ENCODE data around the gene ARHGEF40. TPM values are rescaled to one million over a fixed set of nuclear protein-coding genes. Genes with fewer than 3 reads are reported as not detected.

The ARHGEF40 gene
- total RNA-seq, 1 experiment from 2014 or later: 24.8 TPM

- DNase-seq (ENCODE audit: low read depth): no peak
Observed at GRCh38 chr14:21096978-21097635, 27.0 kb downstream of the ARHGEF40 start.

- DNase-seq (ENCODE audit: low read depth): no peak
Observed at GRCh38 chr14:21097636-21098075, 27.6 kb downstream of the ARHGEF40 start.

- DNase-seq (ENCODE audit: low read depth): peak; percentile 53
Observed at GRCh38 chr14:21098076-21098891, 28.2 kb downstream of the ARHGEF40 start, which contains the start of gene ZNF219. Gene ZNF219, minus strand, starts transcription at chr14:21098655. Its CDS starts 5,064 bp downstream, at chr14:21093591.

- no peak for DNase-seq (ENCODE audit: low read depth)
Observed at GRCh38 chr14:21098892-21099595, 28.9 kb downstream of the ARHGEF40 start.

GRCh38 chr14:21099596-21099985 lies 29.5 kb downstream of the ARHGEF40 start:
- DNase-seq (ENCODE audit: low read depth): no peak

GRCh38 chr14:21100931-21101330 lies 30.8 kb downstream of the ARHGEF40 start, which contains the start of gene TMEM253:
Gene TMEM253, plus strand, starts transcription at chr14:21101066. Its CDS starts 278 bp downstream, at chr14:21101344.
- no peak for DNase-seq (ENCODE audit: low read depth)

- DNase-seq (ENCODE audit: low read depth): peak; percentile 34
Observed at GRCh38 chr14:21101802-21102413, 31.8 kb downstream of the ARHGEF40 start.

GRCh38 chr14:21102521-21103410 lies 32.7 kb downstream of the ARHGEF40 start:
- DNase-seq (ENCODE audit: low read depth): no peak

GRCh38 chr14:21103411-21103709 lies 33.3 kb downstream of the ARHGEF40 start:
- no peak for DNase-seq (ENCODE audit: low read depth)

GRCh38 chr14:21103710-21104447 lies 33.8 kb downstream of the ARHGEF40 start:
- DNase-seq (ENCODE audit: low read depth): peak; percentile 96

GRCh38 chr14:21104448-21105060 lies 34.5 kb downstream of the ARHGEF40 start:
- DNase-seq (ENCODE audit: low read depth): peak; percentile 83

- no peak for DNase-seq (ENCODE audit: low read depth)
Observed at GRCh38 chr14:21105095-21105494, 35.0 kb downstream of the ARHGEF40 start.

GRCh38 chr14:21106176-21106497 lies 36.0 kb downstream of the ARHGEF40 start:
- DNase-seq (ENCODE audit: low read depth): no peak

- peak; percentile 77 for DNase-seq (ENCODE audit: low read depth)
Observed at GRCh38 chr14:21106498-21107282, 36.6 kb downstream of the ARHGEF40 start.

GRCh38 chr14:21107283-21107800 lies 37.2 kb downstream of the ARHGEF40 start:
- peak; percentile 57 for DNase-seq (ENCODE audit: low read depth)

- DNase-seq (ENCODE audit: low read depth): no peak
Observed at GRCh38 chr14:21108791-21109190, 38.7 kb downstream of the ARHGEF40 start.

- DNase-seq (ENCODE audit: low read depth): peak; percentile 31
Observed at GRCh38 chr14:21109377-21110138, 39.5 kb downstream of the ARHGEF40 start.

GRCh38 chr14:21112255-21112654 lies 42.2 kb downstream of the ARHGEF40 start:
- DNase-seq (ENCODE audit: low read depth): no peak

Measured in M059J (cell line).